GM13977 (cell line): Measurements from ENCODE around the gene DAGLA.

Source experiments
- DNase-seq: peaks from one replicate; pipeline ENCODE4 v3.0.0; 2012; ENCODE audit warnings: low spot score
- CTCF ChIP-seq: IDR thresholded peaks from 2 replicates; pipeline ENCODE4 v1.5.1; 2012; ENCODE audit warnings: mild to moderate bottlenecking, control low read depth; ENCODE audit not compliant: insufficient read depth; ENCODE audit errors: extremely low read depth, missing control alignments
- in situ Hi-C: fragments of 300-500 bp; cut with MboI; formaldehyde crosslinking; loops from one replicate; pipeline ENCODE4 v1.12.0; 2022; ENCODE audit warnings: low sequenced_read_pairs, low pct_unique_long_range_greater_than_20kb, mixed read lengths, inconsistent platforms; ENCODE audit not compliant: unreplicated experiment

DAGLA gene

GRCh38 chr11:61736310-61736709 lies 56.1 kb downstream of the DAGLA start:
- no peak for DNase-seq
- no peak for TF ChIP-seq CTCF
- in situ Hi-C loops = no loop called here

- no peak for TF ChIP-seq CTCF
- in situ Hi-C loops = no loop called here
- DNase-seq = no peak
Observed at GRCh38 chr11:61737131-61737530, 56.9 kb downstream of the DAGLA start.

- TF ChIP-seq CTCF = no peak
- no peak for DNase-seq
- in situ Hi-C loops = no loop called here
Observed at GRCh38 chr11:61737636-61738386, 57.6 kb downstream of the DAGLA start.

GRCh38 chr11:61738776-61739175 lies 58.6 kb downstream of the DAGLA start:
- DNase-seq = no peak
- no peak for TF ChIP-seq CTCF
- in situ Hi-C loops = no loop called here

- no peak for TF ChIP-seq CTCF
- in situ Hi-C loops = no loop called here
- no peak for DNase-seq
Observed at GRCh38 chr11:61739413-61739812, 59.2 kb downstream of the DAGLA start.

GRCh38 chr11:61739966-61740365 lies 59.8 kb downstream of the DAGLA start:
- in situ Hi-C loops = no loop called here
- TF ChIP-seq CTCF = no peak
- DNase-seq = no peak

- no peak for DNase-seq
- no peak for TF ChIP-seq CTCF
- in situ Hi-C loops = no loop called here
Observed at GRCh38 chr11:61742391-61742790, 62.2 kb downstream of the DAGLA start.
